HG03460 (cell line): ENCODE data around the gene PPP3CA.

Experiments used
- ATAC-seq: cut with Tn5 transposase; IDR thresholded peaks from one replicate; pipeline ENCODE4 v1.9.1; 2021; ENCODE audit not compliant: unreplicated experiment

PPP3CA gene

GRCh38 chr4:101289306-101289705 lies 58.0 kb downstream of the PPP3CA start:
- ATAC-seq: no peak

DNA sequence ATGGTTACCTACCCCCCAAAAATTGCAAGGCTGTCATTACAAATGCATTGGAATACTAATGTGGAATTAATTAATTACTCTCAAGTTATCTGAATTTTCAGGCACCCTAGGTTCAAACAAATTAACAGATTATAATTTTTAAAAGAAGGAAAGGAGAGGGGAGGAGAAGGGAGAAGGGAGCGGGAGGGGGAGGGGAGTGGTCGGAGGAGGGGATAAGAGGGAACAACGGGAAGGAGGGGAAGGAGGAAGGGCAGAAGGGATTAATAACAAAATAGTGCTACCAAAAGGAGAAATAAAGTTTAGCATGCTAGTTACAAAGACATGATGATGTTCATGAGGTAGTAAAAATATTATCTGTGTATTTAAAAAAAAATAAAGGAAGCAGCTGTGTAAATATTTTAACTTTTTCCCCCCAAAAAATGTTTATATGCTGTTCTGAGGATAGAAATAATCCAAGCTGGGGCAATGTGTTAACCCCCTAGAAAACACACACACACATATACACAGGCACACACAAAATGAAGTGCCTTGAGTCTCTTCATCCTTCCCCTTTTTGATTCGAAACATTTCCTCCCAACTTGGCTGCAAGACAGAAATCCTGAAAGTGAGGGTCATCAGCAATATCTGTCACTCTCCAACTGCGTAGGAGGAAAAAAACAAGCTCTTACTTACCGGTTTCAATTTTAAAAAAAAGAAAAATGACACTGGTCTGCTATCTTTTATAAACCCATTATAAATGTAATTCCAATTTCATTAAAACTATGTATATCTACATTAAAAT lies 58.8 kb downstream of the PPP3CA start:
- no peak for ATAC-seq

DNA sequence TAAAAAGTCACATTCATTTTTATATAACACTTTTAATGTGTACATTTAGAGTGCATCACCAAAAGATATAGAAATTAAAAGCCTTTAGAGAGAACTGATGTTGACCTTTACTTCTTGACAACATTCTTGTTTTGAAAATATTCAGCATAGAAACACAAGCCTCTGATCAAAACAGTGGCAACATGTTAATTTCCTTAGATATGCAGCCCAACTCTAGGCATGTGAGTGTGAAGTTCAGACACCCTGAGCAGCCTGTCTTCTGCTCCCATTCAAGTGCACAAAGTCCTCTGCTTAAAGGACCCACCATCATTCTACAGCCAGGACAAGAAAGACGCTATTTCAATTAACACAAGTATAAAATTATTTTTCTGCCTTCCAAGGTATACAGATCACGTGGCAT lies 60.0 kb downstream of the PPP3CA start:
- ATAC-seq: no peak

- no peak for ATAC-seq
Observed at GRCh38 chr4:101286663-101287062, 60.7 kb downstream of the PPP3CA start.

GRCh38 chr4:101285985-101286384 lies 61.3 kb downstream of the PPP3CA start:
- ATAC-seq: no peak

- no peak for ATAC-seq
Observed at GRCh38 chr4:101284546-101284945, 62.8 kb downstream of the PPP3CA start.

DNA sequence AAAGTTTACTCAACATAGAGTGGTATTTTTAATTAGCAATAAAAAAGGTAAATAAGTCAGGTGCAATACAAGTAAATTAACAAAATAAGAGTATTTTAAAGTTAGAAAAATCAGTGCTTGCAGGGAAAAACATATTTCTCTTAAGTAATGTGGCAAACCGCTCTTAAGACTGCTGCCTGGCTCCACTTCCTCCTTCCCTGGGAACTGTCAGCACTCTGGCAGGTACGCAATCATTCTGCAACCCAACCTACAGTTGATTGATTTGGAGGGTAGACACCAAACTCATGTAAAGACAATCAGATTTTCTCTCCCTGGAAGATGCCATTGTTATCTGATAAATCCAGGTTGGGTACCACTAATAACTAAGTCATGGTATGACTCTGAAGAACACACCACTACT lies 63.9 kb downstream of the PPP3CA start:
- ATAC-seq: no peak

DNA sequence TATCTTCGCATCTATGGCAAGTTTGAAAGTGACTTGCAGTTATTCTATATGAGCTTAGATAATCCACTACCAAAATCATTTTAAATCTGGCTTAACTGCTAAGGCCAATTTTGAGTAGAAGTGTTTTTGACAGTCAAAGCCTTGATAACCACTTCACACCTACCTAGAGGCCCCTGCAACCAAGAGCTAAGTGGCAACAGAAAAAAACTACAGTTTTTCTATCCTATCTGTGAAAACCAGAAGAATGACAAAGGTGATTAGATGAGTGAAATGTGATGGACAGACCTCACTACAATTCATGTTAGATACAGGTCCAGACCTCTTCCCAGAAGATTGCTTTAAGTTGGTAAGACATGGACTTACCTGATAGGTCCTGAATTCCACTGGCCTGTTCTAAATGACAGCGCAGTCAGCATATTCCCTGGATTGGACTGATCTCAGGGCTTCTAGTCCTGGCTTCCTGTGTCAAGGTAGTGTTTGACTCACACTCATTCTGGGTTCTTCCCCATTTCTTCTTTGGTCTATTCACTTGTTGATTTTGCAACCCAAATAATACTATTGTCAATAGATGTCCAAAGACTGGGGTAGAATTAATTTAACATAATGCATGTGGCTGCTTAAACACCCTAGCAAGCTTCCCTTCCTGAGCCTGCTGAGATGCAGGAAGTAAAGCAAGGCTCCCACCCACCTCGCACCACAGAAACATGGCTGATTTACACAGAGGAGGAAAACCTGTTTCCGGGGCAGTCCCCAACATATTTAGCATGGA lies 65.1 kb downstream of the PPP3CA start:
- no peak for ATAC-seq

DNA sequence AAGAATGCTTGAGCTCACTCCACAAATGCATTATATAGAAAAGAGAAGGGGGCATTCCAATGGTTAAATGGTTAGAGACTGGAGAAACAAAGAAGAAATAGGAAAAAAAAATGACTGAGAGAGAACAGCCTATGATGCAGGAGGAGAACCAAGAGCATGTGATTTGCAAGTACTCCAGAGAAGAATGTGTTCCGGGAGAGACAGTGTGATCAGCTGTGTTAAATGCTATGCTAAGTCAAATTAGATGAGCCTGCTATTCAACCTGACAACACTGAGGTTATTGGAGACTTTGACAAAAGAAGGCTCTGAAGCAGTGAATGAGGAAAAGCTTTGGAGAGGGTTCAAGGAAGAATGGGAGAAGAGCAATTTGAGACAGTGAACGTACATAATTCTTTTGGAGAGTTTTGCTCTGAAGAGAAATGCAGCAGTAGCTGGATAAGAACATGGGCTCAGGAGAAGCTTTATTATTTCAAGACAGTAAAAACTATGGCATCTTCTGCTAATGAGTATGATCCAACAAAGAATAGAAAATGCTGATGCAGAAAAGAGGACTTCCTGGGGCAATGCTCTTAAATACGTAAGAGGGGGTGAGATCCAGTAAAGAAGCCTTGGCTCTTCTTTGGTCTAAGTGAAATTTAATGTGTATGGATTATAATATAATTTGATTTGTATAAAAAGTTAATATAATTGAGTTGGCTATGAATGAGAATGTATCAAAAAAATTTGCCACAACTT lies 66.3 kb downstream of the PPP3CA start:
- ATAC-seq: no peak

DNA sequence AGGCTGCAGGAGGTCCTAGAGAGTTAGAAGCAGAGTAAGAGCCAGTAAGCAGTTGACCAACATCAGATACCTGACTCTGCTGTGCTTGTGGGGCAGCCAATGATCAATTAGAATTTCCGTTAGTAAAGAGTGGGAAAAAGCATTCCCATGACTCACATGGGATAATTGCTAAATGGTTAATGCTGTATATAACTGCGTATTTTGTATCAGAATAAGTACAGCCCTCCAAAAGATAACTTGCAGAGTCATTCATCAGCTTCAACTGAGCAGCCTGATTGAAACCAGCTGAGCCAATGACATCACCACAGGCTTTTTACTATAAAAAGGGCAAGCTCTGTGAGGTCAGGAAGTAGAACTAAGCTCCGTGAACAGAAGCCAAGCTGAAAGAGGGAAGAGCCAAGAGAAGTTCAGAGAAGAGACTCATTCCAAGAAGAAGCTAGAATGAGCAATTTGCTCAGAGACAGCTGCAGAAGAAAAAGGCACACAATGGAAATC lies 67.9 kb downstream of the PPP3CA start:
- peak; percentile 56 for ATAC-seq

DNA sequence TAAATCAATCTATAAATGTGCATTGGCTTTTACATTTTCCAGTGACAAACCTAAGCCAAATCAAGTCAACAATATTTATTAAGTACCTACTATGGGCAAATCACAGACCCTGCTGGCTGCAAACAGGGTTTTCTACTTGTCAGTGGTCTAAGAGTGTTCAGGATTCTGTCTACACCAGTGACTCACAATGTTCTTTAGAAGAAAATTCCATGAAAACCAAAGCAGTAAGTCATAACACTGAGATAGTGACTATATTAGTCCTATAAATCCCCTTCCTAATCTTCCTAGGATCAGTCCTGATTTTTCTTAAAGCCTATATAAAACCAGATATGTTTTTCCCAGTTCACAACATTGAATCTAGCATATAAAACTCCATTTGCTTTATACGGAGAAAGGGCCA lies 69.7 kb downstream of the PPP3CA start:
- no peak for ATAC-seq

GRCh38 chr4:101276661-101277060 lies 70.7 kb downstream of the PPP3CA start:
- ATAC-seq: no peak

DNA sequence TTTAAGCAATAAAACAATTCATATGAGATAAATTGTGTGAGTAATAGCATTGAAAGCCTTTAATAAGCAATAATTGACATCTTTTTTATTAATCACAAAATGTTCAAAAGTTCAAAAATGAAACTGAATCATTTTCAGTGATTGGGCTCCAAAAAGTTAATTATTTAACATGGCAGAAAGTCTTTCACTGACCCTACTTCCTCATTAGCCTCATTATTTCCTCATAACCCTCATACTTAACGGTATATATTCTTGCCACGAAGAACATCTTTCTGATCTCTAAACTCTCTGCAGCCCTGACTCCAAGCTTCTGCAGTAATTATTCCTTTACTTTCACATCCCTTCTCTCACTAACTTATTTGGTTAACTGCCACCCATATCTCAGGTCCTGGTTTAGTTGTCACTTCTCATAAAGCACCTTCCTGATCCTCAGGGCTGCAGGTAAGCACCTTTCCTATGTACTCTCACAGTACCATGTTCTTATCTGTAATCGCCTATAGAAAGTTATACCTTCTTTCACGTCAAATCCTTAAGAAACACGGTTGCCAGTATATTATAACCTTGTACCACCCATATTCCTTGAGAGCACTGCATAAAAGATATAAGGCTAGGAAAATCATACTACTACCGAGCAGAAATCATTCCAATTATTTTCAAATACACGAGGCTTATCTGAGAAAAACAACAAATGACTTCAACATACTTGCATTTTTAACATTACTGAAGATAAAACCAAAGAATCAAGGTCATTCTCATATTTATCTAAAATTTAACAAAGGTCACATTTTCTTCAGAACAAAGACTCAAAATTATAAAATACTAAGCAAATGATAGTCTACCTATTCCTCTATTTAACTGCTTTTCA lies 72.2 kb downstream of the PPP3CA start:
- peak; percentile 69 for ATAC-seq

- ATAC-seq: no peak
Observed at GRCh38 chr4:101271516-101271915, 75.8 kb downstream of the PPP3CA start.

DNA sequence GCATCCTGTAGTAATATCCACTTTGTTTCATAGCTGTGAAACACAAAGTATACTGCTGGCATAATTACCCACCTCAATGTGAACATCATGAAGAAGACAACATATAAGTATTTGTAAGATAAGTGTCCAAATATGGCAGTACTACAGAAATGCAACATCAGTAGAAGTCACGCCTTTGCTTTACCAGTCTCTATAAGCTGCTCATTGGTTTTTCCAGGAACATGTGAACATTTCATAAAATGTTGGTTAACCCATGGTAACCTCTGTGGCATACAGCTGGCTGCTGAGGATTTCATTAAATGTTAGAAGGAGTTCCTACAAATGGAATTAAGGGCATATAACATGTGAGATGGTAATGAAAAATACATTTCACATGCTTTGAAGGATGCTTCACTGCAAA lies 77.6 kb downstream of the PPP3CA start:
- no peak for ATAC-seq

DNA sequence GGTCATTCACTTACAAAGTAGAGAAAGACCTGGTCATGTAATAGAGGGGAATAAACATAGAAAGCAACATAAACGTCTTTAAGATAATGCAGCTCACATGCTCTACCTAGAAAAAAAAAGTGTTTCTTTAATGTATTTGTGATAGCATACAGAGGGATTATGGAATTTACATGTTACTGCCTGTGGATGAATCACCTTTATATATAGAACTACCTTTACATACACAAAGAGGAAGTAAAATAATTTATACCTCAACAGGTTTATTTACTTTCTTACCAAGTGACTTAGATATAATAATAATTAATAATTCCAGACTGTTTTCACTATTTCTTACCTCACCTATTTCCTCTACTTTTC lies 81.5 kb downstream of the PPP3CA start:
- ATAC-seq: no peak

- no peak for ATAC-seq
Observed at GRCh38 chr4:101264993-101265815, 82.1 kb downstream of the PPP3CA start.

GRCh38 chr4:101264512-101264911 lies 82.8 kb downstream of the PPP3CA start:
- no peak for ATAC-seq

- no peak for ATAC-seq
Observed at GRCh38 chr4:101262683-101263082, 84.6 kb downstream of the PPP3CA start.

GRCh38 chr4:101259876-101260275 lies 87.5 kb downstream of the PPP3CA start:
- peak; percentile 95 for ATAC-seq
